DOHH2 (cell line): ENCODE data around the gene FCN2.

Source experiments
- H3F3A ChIP-seq: fragments of 200-600 bp; sonication (generic), shearing (Covaris generic); 2 replicates; pipeline ENCODE4 v1.6.0; 2016; ENCODE audit warnings: antibody characterized with exemption, mild to moderate bottlenecking; ENCODE audit not compliant: control insufficient read depth, insufficient read depth
- H3K27ac ChIP-seq: fragments of 200-600 bp; sonication (generic); 2 replicates; pipeline ENCODE4 v1.5.1; 2014; ENCODE audit warnings: low read depth, mild to moderate bottlenecking, low read length, moderate library complexity
- H3K27me3 ChIP-seq: fragments of 200-600 bp; sonication (generic); 2 replicates; pipeline ENCODE4 v1.6.1; 2014; ENCODE audit warnings: mild to moderate bottlenecking, low read length, mixed read lengths; ENCODE audit not compliant: control insufficient read depth
- H3K36me3 ChIP-seq: fragments of 200-600 bp; sonication (generic); 2 replicates; pipeline ENCODE4 v1.6.1; 2014; ENCODE audit warnings: mild to moderate bottlenecking, low read length, moderate library complexity, mixed read lengths; ENCODE audit not compliant: control insufficient read depth
- H3K4me1 ChIP-seq: fragments of 200-600 bp; sonication (generic); 2 replicates; pipeline ENCODE4 v1.6.1; 2014; ENCODE audit warnings: mild to moderate bottlenecking, low read length, mixed read lengths; ENCODE audit not compliant: control insufficient read depth
- H3K4me2 ChIP-seq: fragments of 200-600 bp; sonication (generic); 2 replicates; pipeline ENCODE4 v1.6.0; 2014; ENCODE audit warnings: mild to moderate bottlenecking, low read length, moderate library complexity
- H3K4me3 ChIP-seq: fragments of 200-600 bp; sonication (generic); 2 replicates; pipeline ENCODE4 v1.5.1; 2014; ENCODE audit warnings: mild to moderate bottlenecking, low read length, mixed read lengths
- H3K79me2 ChIP-seq: fragments of 200-600 bp; sonication (generic); 2 replicates; pipeline ENCODE4 v1.6.1; 2014; ENCODE audit warnings: mild to moderate bottlenecking, low read length, mixed read lengths; ENCODE audit not compliant: control insufficient read depth
- H3K9me2 ChIP-seq: fragments of 200-600 bp; sonication (generic); replicated peaks from 2 replicates; pipeline ENCODE4 v1.6.1; 2014; ENCODE audit warnings: mild to moderate bottlenecking, low read length, mixed read lengths; ENCODE audit not compliant: control insufficient read depth
- H3K9me3 ChIP-seq: fragments of 200-600 bp; sonication (generic); 2 replicates; pipeline ENCODE4 v1.6.1; 2014; ENCODE audit warnings: antibody characterized with exemption, low read length, mixed read lengths; ENCODE audit not compliant: control insufficient read depth, insufficient read depth
- H4K20me1 ChIP-seq: fragments of 200-600 bp; sonication (generic); 2 replicates; pipeline ENCODE4 v1.6.0; 2014; ENCODE audit warnings: low read depth, mild to moderate bottlenecking, antibody characterized with exemption, low read length, moderate library complexity; ENCODE audit not compliant: control insufficient read depth, insufficient read depth
- EZH2phosphoT487 ChIP-seq: fragments of 200-600 bp; sonication (generic); IDR thresholded peaks from 2 replicates; pipeline ENCODE4 v1.6.1; 2017; ENCODE audit warnings: borderline replicate concordance, mild to moderate bottlenecking, antibody characterized with exemption, low read length, moderate library complexity, mixed read lengths
- TF ChIP-seq, protein P1 (sequence below): fragments of 200-600 bp; sonication (generic); IDR thresholded peaks from one replicate; pipeline ENCODE4 v1.5.1; 2014; ENCODE audit warnings: antibody characterized with exemption, mild to moderate bottlenecking, low read depth, low read length; ENCODE audit not compliant: poor library complexity, severe bottlenecking

The FCN2 gene

DNA sequence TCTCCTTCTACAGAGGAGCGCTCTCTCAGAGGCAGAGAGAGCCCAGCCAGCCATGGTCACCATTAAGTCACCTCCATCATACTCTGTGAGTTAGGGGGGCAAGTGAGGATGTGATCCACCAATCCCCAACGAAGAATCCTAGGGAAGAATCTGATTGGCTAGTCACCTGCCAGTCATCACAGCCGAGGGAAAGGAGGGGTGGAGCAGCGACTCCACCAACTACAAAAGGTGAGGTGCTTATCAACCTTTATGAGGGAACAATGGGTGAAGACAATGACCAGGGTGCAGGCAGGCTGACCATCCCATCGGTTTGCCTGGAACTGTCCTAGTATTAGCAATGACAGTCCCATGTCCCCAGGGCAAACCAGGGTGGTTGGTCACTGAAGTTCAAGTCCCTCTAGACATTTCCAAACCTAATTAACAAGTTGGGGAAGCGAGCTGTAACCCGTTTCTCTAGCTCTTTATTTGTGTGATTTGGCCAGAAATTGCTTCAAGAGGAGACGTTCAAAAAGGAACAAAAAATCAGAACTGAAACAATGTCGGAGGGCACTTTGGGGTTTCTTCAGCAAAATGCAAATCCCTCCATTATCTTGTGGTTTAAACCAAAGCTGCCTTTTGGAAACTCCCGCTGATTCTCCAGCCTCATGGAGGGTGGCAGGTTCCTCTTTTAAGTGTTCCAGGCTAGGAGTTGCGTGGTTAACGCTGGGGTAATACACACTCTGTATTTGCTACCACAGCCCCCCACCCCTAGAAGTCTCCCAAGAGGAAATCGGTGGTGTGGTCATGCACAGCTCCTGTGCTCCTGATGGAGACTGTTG is 55.9 kb downstream of the FCN2 start:
- H4K20me1 ChIP-seq = no peaks in the 10 kb centered on the region
- H3K4me2 ChIP-seq = peak overlapping the region; percentile 87
- H3K4me1 ChIP-seq = peaks cover 65% of the 10 kb centered on the region

More for the DNA sequence above, 55.9 kb downstream of the FCN2 start:
- H3K27ac ChIP-seq = peak overlapping the region; percentile 91
- peaks cover 12% of the 10 kb centered on the region; the same call in 1 of the 2 replicates for H3F3A ChIP-seq
- no peaks in the 10 kb centered on the region for H3K27me3 ChIP-seq
- H3K79me2 ChIP-seq = no peaks in the 10 kb centered on the region
- TF ChIP-seq EZH2phosphoT487 = no peak
- TF ChIP-seq, protein P1, sequence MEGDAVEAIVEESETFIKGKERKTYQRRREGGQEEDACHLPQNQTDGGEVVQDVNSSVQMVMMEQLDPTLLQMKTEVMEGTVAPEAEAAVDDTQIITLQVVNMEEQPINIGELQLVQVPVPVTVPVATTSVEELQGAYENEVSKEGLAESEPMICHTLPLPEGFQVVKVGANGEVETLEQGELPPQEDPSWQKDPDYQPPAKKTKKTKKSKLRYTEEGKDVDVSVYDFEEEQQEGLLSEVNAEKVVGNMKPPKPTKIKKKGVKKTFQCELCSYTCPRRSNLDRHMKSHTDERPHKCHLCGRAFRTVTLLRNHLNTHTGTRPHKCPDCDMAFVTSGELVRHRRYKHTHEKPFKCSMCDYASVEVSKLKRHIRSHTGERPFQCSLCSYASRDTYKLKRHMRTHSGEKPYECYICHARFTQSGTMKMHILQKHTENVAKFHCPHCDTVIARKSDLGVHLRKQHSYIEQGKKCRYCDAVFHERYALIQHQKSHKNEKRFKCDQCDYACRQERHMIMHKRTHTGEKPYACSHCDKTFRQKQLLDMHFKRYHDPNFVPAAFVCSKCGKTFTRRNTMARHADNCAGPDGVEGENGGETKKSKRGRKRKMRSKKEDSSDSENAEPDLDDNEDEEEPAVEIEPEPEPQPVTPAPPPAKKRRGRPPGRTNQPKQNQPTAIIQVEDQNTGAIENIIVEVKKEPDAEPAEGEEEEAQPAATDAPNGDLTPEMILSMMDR = no peak
- H3K9me3 ChIP-seq = no peaks in the 10 kb centered on the region; the same call in 1 of the 2 replicates
- H3K4me3 ChIP-seq = peak overlapping the region; percentile 62
- H3K36me3 ChIP-seq = no peaks in the 10 kb centered on the region
- no peaks in the 10 kb centered on the region for H3K9me2 ChIP-seq
